ENCODE results near the gene CLASP2.

CLASP2 gene

DNA sequence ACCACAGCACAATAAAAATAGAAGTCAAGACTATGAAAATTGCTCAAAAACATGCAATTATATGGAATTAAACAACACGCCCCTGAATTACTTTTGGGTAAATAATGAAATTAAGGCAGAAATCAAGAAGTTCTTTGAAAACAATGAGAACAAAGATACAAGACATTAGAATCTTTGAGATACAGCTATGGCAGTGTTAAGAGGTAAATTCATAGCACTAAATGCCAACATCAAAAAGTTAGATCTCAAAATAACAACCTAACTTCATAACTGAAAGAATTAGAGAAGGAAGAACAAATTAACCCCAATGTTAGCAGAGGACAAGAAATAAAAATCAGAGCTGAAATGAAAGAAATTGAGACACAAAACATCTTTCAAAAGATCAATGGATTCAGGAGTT lies 191.3 kb downstream of the CLASP2 start:
- Histone ChIP-seq H2AFZ (ENCODE audit: low read depth) (no peak overlapping the region), H3K27me3 (ENCODE audit: insufficient read depth, low read depth) (no peaks in the 10 kb centered on the region)
- TF ChIP-seq, protein P1, sequence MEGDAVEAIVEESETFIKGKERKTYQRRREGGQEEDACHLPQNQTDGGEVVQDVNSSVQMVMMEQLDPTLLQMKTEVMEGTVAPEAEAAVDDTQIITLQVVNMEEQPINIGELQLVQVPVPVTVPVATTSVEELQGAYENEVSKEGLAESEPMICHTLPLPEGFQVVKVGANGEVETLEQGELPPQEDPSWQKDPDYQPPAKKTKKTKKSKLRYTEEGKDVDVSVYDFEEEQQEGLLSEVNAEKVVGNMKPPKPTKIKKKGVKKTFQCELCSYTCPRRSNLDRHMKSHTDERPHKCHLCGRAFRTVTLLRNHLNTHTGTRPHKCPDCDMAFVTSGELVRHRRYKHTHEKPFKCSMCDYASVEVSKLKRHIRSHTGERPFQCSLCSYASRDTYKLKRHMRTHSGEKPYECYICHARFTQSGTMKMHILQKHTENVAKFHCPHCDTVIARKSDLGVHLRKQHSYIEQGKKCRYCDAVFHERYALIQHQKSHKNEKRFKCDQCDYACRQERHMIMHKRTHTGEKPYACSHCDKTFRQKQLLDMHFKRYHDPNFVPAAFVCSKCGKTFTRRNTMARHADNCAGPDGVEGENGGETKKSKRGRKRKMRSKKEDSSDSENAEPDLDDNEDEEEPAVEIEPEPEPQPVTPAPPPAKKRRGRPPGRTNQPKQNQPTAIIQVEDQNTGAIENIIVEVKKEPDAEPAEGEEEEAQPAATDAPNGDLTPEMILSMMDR (conservative IDR thresholded peaks at IDR 0.05; ENCODE audit: low read depth, low read length): no peak

DNA sequence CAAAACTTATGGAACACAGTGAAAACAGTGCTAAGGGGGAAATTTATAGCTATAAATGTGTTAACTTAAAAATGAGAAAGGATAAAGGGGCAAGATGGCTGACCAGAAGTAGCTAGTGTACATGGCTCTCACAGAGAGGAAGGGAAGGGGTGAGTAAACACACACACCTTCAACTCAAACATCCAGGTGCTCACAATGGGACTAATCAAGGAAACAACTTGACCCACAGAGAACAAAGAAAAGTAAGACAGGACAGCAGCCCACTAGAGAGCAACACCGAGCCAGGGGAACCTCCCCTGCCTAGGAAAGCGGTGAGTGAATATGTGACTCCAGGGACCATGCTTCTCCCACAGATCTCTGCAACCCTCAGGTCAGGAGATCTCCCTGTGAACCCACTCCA lies 192.8 kb downstream of the CLASP2 start:
- TF ChIP-seq, protein P1 (conservative IDR thresholded peaks at IDR 0.05; ENCODE audit: low read depth, low read length): no peak
- Histone ChIP-seq H3K27ac (no peak overlapping the region), H3K4me1 (ENCODE audit: low read depth, poor library complexity, severe bottlenecking) (no peaks in the 10 kb centered on the region), H4K20me1 (ENCODE audit: insufficient read depth) (no peaks in the 10 kb centered on the region), H3K27me3 (ENCODE audit: insufficient read depth, low read depth) (no peaks in the 10 kb centered on the region), H3K4me2 (no peak overlapping the region), H2AFZ (ENCODE audit: low read depth) (no peak overlapping the region), H3K4me3 (IDR thresholded peaks at IDR 0.05; ENCODE audit: insufficient read depth, low read depth, low read length) (no peak overlapping the region), H3K36me3 (ENCODE audit: insufficient read depth) (no peaks in the 10 kb centered on the region), H3K9ac (no peak overlapping the region), H3K79me2 (ENCODE audit: insufficient read depth, low read depth) (no peaks in the 10 kb centered on the region)

More for the DNA sequence above, 191.3 kb downstream of the CLASP2 start:
- Histone ChIP-seq H3K4me1 (ENCODE audit: low read depth, poor library complexity, severe bottlenecking) (no peaks in the 10 kb centered on the region), H3K4me3 (IDR thresholded peaks at IDR 0.05; ENCODE audit: insufficient read depth, low read depth, low read length) (no peak overlapping the region), H3K79me2 (ENCODE audit: insufficient read depth, low read depth) (no peaks in the 10 kb centered on the region), H3K27ac (no peak overlapping the region), H3K9ac (no peak overlapping the region), H3K4me2 (no peak overlapping the region), H4K20me1 (ENCODE audit: insufficient read depth) (no peaks in the 10 kb centered on the region), H3K36me3 (ENCODE audit: insufficient read depth) (no peaks in the 10 kb centered on the region)

DNA sequence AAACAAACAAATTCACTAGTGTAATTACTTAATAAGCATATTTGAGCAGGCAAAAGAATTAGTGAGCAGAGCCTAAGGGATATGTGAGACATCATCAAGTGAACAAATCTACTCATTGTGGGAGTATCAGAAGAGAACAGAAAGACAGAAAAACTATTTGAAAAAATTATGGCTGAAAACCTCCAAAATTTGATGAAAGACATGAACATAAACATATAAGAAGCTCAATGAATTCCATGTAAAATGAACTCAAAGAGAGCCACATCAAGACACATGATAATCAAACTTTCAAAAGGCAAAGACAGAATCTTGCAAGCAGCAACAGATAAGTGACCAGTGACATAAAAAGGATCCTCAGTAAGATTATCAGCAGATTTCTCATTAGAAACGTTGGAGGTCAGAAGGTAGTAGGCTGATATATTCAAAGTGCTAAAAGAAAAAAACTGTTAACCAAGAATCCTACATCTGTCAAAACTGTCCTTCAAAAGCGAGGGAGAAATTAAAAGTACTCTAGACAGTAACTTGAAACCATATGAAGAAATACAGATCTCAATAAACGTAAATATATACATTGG lies 194.9 kb downstream of the CLASP2 start:
- Histone ChIP-seq H3K27me3 (ENCODE audit: insufficient read depth, low read depth) (no peaks in the 10 kb centered on the region), H2AFZ (ENCODE audit: low read depth) (no peak overlapping the region), H3K79me2 (ENCODE audit: insufficient read depth, low read depth) (no peaks in the 10 kb centered on the region), H3K4me2 (no peak overlapping the region), H3K9ac (no peak overlapping the region), H3K27ac (no peak overlapping the region), H4K20me1 (ENCODE audit: insufficient read depth) (no peaks in the 10 kb centered on the region), H3K4me3 (IDR thresholded peaks at IDR 0.05; ENCODE audit: insufficient read depth, low read depth, low read length) (no peak overlapping the region), H3K36me3 (ENCODE audit: insufficient read depth) (no peaks in the 10 kb centered on the region), H3K4me1 (ENCODE audit: low read depth, poor library complexity, severe bottlenecking) (no peaks in the 10 kb centered on the region)
- TF ChIP-seq, protein P1 (conservative IDR thresholded peaks at IDR 0.05; ENCODE audit: low read depth, low read length): no peak

DNA sequence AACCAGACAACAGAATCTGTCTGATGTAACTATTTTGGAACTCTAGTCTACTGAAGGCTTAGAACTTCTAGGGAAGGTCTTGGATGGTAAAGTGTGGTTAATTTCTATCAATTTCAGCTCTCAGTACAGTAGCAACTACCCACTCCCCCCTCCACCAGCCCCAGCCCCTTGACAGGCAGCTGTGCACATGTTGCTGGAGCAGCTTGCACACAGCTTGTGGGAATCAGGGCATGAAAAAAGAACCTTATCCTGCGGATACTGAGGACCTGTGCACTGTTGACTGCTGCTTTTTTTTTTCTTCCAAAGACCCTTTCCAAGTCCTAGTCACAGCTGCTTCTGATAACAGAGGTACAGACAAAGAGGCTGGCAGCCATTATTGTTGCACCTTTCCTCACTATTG lies 196.3 kb downstream of the CLASP2 start:
- Histone ChIP-seq H3K79me2 (ENCODE audit: insufficient read depth, low read depth) (no peaks in the 10 kb centered on the region), H3K4me1 (ENCODE audit: low read depth, poor library complexity, severe bottlenecking) (no peaks in the 10 kb centered on the region), H3K36me3 (ENCODE audit: insufficient read depth) (no peaks in the 10 kb centered on the region), H3K4me3 (IDR thresholded peaks at IDR 0.05; ENCODE audit: insufficient read depth, low read depth, low read length) (no peak overlapping the region), H2AFZ (ENCODE audit: low read depth) (no peak overlapping the region), H3K4me2 (no peak overlapping the region), H3K27ac (no peak overlapping the region), H3K9ac (no peak overlapping the region), H3K27me3 (ENCODE audit: insufficient read depth, low read depth) (no peaks in the 10 kb centered on the region), H4K20me1 (ENCODE audit: insufficient read depth) (no peaks in the 10 kb centered on the region)
- TF ChIP-seq, protein P1 (conservative IDR thresholded peaks at IDR 0.05; ENCODE audit: low read depth, low read length): no peak

All from KMS-11 (cell line).